ENCODE measurements around the gene ZNF23.

Gene ZNF23

DNA sequence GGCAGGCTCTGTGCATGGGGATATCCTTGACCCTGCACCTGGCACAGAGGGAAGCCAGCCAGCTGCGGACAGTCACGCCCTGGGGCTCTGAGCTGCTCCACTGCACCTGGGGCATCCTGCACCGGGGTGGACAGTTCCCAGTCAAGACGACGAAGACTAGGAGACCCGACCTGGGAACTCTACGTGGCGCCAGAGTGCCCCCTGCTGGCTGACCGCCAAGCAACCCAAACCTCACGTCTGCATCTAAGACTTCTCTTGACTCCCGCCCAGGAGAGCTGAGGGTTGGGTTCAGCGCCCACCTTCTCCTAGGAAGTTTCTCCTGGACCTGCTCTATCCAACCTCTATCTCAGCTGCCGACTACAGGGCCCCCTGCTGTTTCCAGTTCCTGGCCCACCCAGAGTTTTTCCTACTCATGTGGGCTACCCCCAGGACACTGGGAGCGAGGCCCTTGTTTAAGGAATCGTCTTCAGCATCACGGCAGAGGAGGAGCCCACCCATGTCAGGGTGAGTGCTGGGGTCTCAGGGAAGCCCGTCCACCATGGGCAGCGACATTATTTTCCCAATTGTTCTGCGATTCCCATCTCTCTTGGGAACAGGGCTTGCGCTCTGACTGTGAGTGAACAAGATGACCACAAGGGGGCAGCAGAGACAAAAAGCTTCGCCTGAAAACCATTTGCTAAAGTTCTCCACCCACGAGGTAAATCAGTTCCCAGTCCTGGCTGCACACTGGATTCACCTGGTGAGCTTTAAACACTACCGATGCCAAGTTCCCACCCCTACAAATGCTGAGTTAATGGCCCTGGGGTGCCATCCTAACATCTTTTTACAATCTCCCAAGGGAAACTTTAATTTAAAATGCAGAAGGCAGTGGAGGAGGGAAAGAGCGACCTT is 49.5 kb downstream of the ZNF23 start:
- no peak overlapping the region for H3K4me3 ChIP-seq (ENCODE audit: low read depth, low read length)
- ChIA-PET POLR2A (no interaction called here), CTCF (interaction anchor here (0.7 to 17.3 kb wide), 33 partner anchors 9 to 199 kb away, joined by 3 to 353 read pairs (median 5); partner anchors contain the start of genes CHST4, ZNF19 and ZNF23)
- DNase-seq (ENCODE audit: low read depth, low spot score), result no peak
- peak; percentile 81 for TF ChIP-seq CTCF (IDR thresholded peaks at IDR 0.05; ENCODE audit: insufficient read depth, low read length, missing control alignments)

- no peak overlapping the region for H3K4me3 ChIP-seq (ENCODE audit: low read depth, low read length)
- ChIA-PET CTCF (interaction anchor here (4.6 to 17.3 kb wide), 3 partner anchors 13 to 91 kb away, joined by 19 to 353 read pairs (median 173); partner anchors contain the start of gene ZNF19), POLR2A (no interaction called here)
- no peak for DNase-seq (ENCODE audit: low read depth, low spot score)
- no peak for TF ChIP-seq CTCF (IDR thresholded peaks at IDR 0.05; ENCODE audit: insufficient read depth, low read length, missing control alignments)
Measured at GRCh38 chr16:71410146-71410545, 51.9 kb downstream of the ZNF23 start.

- CTCF ChIA-PET, result interaction anchor here (11.8 to 17.3 kb wide), 2 partner anchors 82 to 92 kb away, joined by 173 to 353 read pairs; partner anchors contain the start of gene ZNF19
- POLR2A ChIA-PET, result no interaction called here
- DNase-seq (ENCODE audit: low read depth, low spot score), result no peak
- TF ChIP-seq CTCF (IDR thresholded peaks at IDR 0.05; ENCODE audit: insufficient read depth, low read length, missing control alignments), result no peak
- H3K4me3 ChIP-seq (ENCODE audit: low read depth, low read length), result no peak overlapping the region
Measured at GRCh38 chr16:71409011-71409775, 52.9 kb downstream of the ZNF23 start.

DNA sequence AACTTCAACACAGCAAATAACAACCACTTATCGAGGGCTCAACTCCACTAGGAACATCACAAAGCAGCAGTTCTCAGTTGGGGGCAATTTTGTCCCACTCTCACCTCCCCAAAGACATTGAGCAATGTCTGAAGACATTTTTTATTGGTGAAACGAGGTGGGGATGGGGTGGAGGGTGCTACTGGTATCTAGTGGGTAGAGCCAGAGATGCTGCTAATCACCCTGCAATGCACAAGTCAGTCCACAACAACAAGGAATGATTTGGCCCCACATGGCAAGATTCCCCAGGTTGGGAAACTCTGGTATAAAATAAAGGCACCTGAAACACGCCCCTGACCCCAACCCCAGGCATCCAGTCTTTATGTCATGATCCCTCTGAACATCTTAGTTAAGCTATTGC is 53.5 kb downstream of the ZNF23 start:
- H3K4me3 ChIP-seq (ENCODE audit: low read depth, low read length), result no peak overlapping the region
- TF ChIP-seq CTCF (IDR thresholded peaks at IDR 0.05; ENCODE audit: insufficient read depth, low read length, missing control alignments), result no peak
- ChIA-PET CTCF (interaction anchor here (11.8 to 17.3 kb wide), 2 partner anchors 82 to 92 kb away, joined by 173 to 353 read pairs; partner anchors contain the start of gene ZNF19), POLR2A (no interaction called here)
- no peak for DNase-seq (ENCODE audit: low read depth, low spot score)

GRCh38 chr16:71407731-71408130 is 54.3 kb downstream of the ZNF23 start:
- no peak for DNase-seq (ENCODE audit: low read depth, low spot score)
- no peak overlapping the region for H3K4me3 ChIP-seq (ENCODE audit: low read depth, low read length)
- ChIA-PET POLR2A (no interaction called here), CTCF (interaction anchor here (1.0 to 17.3 kb wide), 4 partner anchors 43 to 203 kb away, joined by 3 to 353 read pairs (median 90); partner anchors contain the start of gene ZNF19)
- no peak for TF ChIP-seq CTCF (IDR thresholded peaks at IDR 0.05; ENCODE audit: insufficient read depth, low read length, missing control alignments)

Measured in AG04449 (cell line).